ENCODE measurements around the gene AIF1. TPM values are rescaled to one million over a fixed set of nuclear protein-coding genes. Genes with fewer than 3 reads are reported as not detected.

AIF1 gene
- total and polyA plus RNA-seq, 2 experiments from 2014 or later, result 13.3 to 33.7 TPM

- Histone ChIP-seq H3K4me3 (no peak overlapping the region), H4K20me1 (replicated peaks; ENCODE audit: insufficient read depth) (peaks cover 49% of the 10 kb centered on the region), H3K36me3 (ENCODE audit: insufficient read depth) (peaks cover 80% of the 10 kb centered on the region), H3F3A (replicated peaks; ENCODE audit: low read depth) (peaks cover 68% of the 10 kb centered on the region), H3K4me2 (no peak overlapping the region), H3K27me3 (ENCODE audit: insufficient read depth) (no peaks in the 10 kb centered on the region), H3K79me2 (replicated peaks; ENCODE audit: insufficient read depth) (peaks cover 40% of the 10 kb centered on the region), H2AFZ (no peak overlapping the region), H3K27ac (ENCODE audit: low read depth) (no peak overlapping the region), H3K4me1 (ENCODE audit: insufficient read depth) (no peaks in the 10 kb centered on the region), H3K9me2 (ENCODE audit: insufficient read depth) (no peaks in the 10 kb centered on the region)
- Mint-ChIP-seq H3K4me3 (no peak overlapping the region; the same call in 2 of the 3 replicates), H3K36me3 (ENCODE audit: low read depth) (peaks cover 99% of the 10 kb centered on the region), H3K27ac (no peak overlapping the region), H3K27me3 (ENCODE audit: insufficient read depth, low read depth, poor library complexity) (peaks cover 11% of the 10 kb centered on the region), H3K9me3 (no peaks in the 10 kb centered on the region; the same call in 2 of the 3 replicates), H3K4me1 (no peaks in the 10 kb centered on the region)
- TF ChIP-seq EZH2 (IDR thresholded peaks at IDR 0.05; ENCODE audit: low read depth, unreplicated experiment), result no peak
- TF ChIP-seq ZNF331 (CRISPR knock-in tag; IDR thresholded peaks at IDR 0.05; ENCODE audit: low read depth), result no peak
- TF ChIP-seq ZNF114 (CRISPR knock-in tag; IDR thresholded peaks at IDR 0.05), result no peak
- no peak for TF ChIP-seq STAT1 (IDR thresholded peaks at IDR 0.05; ENCODE audit: unreplicated experiment)
- TF ChIP-seq CTCF (conservative IDR thresholded peaks at IDR 0.05; ENCODE audit: low read depth in 2 of 2), result no peak
- no peak for TF ChIP-seq NANOG (IDR thresholded peaks at IDR 0.05; ENCODE audit: borderline replicate concordance)
- no peak for TF ChIP-seq ZNF462 (CRISPR knock-in tag; IDR thresholded peaks at IDR 0.05)
- TF ChIP-seq EZH2phosphoT487 (IDR thresholded peaks at IDR 0.05; ENCODE audit: unreplicated experiment), result no peak
- DNase-seq (ENCODE audit: low spot score) (no peak), ATAC-seq (no peak)
Observed at GRCh38 chr6:31630177-31630934, 15.3 kb downstream of the AIF1 start.
